Gastrocnemius medialis (tissue), 4 donors: Measurements from ENCODE around the gene KIF13A. TPM values are rescaled to one million over a fixed set of nuclear protein-coding genes. Genes with fewer than 3 reads are reported as not detected.

Experiments used
- ATAC-seq, 2 donors: fragments of 150-250 bp; one replicate each; pipeline ENCODE4 v1.9.1; 2016
- DNase-seq, 2 donors: peaks; one replicate each; pipeline ENCODE4 v3.0.0-alpha.2; 2019
- H3K27ac ChIP-seq, 4 donors: fragments of 200-600 bp; sonication (generic); 1 replicate in 1 of 4; 2 replicates in 3 of 4; pipeline ENCODE4 v1.5.1; 2016 to 2018; ENCODE audit warnings: mild to moderate bottlenecking in 2 of 4, moderate library complexity in 1 of 4
- H3K27me3 ChIP-seq, 3 donors: fragments of 200-600 bp; sonication (generic) in 2 of 3; 1 replicate in 1 of 3; 2 replicates in 2 of 3; pipeline versions ENCODE4 v1.5.1 to v1.6.0; 2016 to 2019; ENCODE audit warnings: mild to moderate bottlenecking in 1 of 3, moderate library complexity in 1 of 3
- H3K36me3 ChIP-seq, 2 donors: fragments of 200-600 bp; sonication (generic) in 1 of 2; one replicate each; pipeline ENCODE4 v1.5.1; 2017 to 2018
- H3K4me1 ChIP-seq, 2 donors: fragments of 200-600 bp; sonication (generic) in 1 of 2; one replicate each; pipeline ENCODE4 v1.5.1; 2016 to 2017; ENCODE audit warnings: mild to moderate bottlenecking in 2 of 2
- H3K4me3 ChIP-seq, 4 donors: fragments of 200-600 bp; sonication (generic) in 3 of 4; 1 replicate in 1 of 4; 2 replicates in 3 of 4; pipeline ENCODE4 v1.5.1; 2016 to 2019; ENCODE audit warnings: mild to moderate bottlenecking in 2 of 4
- H3K9me3 ChIP-seq, 3 donors: fragments of 200-600 bp; sonication (generic) in 2 of 3; 1 replicate in 1 of 3; 2 replicates in 2 of 3; pipeline ENCODE4 v1.5.1; 2016 to 2019
- POLR2A ChIP-seq, 2 donors: fragments of 450-650 bp; IDR thresholded peaks; one replicate each; pipeline ENCODE4 v1.6.1; 2017; ENCODE audit warnings: antibody characterized with exemption in 2 of 2, mild to moderate bottlenecking in 2 of 2, moderate library complexity in 2 of 2
- in situ Hi-C, 4 donors: fragments of 200-750 bp; cut with MboI; loops; one replicate each; pipeline versions ENCODE4 v1.15.0 to v1.8.0; 2017; ENCODE audit warnings: low sequenced_read_pairs in 4 of 4
- intact Hi-C: fragments of 100-400 bp; cut with DNase I; formaldehyde crosslinking; loops from one replicate; pipeline ENCODE4 v1.15.1; 2023; ENCODE audit warnings: low total_unique reads
- total RNA-seq, 4 donors: library from RNA; depleted of rRNA; stranded (reverse); fragments of >200 nt; gene quantifications; one replicate each; pipeline versions ENCODE4 v1.1.0 to v1.2.3, GENCODE V29; 2016
- TF ChIP-seq, protein P1 (sequence below), 5 experiments: fragments of 450-650 bp in 3 of 5; fragments of 200-600 bp in 2 of 5; sonication (generic) in 2 of 5; IDR thresholded peaks in 4 of 5; conservative IDR thresholded peaks in 1 of 5; 1 replicate in 4 of 5; 2 replicates in 1 of 5; pipeline ENCODE4 v1.5.1; 2016 to 2019; ENCODE audit warnings: antibody characterized with exemption in 5 of 5, mild to moderate bottlenecking in 3 of 5, moderate library complexity in 3 of 5

Gene KIF13A
- total RNA-seq, 4 donors from 2014 or later: 47.4 to 72.9 (median 63.8) TPM

DNA sequence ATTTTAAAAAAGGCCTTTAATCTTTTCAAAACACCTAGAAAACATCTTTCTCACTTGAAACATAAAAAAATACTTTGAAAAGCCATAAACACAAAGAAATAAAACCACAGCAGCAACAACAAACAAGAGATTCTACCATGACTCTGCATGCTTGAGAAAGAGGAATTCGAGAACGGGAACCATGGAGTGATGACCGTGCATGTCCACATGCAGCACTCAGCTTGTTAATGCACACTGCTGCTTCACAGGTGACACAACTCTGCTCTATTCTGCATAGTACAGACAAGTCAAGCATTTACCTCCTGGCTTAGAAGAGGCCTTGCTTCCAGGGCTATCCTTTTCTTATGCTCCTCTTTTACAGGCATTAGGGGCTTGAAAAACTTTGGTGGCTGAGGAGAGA is 215.8 kb downstream of the KIF13A start:
- Histone ChIP-seq H3K27me3 (no peaks in the 10 kb centered on the region), H3K9me3 (no peaks in the 10 kb centered on the region), H3K4me1 (no peaks in the 10 kb centered on the region), H3K4me3 (no peak overlapping the region), H3K36me3 (peaks cover 0 to 83% of the 10 kb centered on the region in 2 donors), H3K27ac (no peak overlapping the region)
- in situ Hi-C loops: no loop called here
- intact Hi-C loops: no loop called here
- ATAC-seq (no peak), DNase-seq (no peak)
- TF ChIP-seq POLR2A (IDR thresholded peaks at IDR 0.05): no peak
- TF ChIP-seq, protein P1, sequence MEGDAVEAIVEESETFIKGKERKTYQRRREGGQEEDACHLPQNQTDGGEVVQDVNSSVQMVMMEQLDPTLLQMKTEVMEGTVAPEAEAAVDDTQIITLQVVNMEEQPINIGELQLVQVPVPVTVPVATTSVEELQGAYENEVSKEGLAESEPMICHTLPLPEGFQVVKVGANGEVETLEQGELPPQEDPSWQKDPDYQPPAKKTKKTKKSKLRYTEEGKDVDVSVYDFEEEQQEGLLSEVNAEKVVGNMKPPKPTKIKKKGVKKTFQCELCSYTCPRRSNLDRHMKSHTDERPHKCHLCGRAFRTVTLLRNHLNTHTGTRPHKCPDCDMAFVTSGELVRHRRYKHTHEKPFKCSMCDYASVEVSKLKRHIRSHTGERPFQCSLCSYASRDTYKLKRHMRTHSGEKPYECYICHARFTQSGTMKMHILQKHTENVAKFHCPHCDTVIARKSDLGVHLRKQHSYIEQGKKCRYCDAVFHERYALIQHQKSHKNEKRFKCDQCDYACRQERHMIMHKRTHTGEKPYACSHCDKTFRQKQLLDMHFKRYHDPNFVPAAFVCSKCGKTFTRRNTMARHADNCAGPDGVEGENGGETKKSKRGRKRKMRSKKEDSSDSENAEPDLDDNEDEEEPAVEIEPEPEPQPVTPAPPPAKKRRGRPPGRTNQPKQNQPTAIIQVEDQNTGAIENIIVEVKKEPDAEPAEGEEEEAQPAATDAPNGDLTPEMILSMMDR (IDR thresholded peaks at IDR 0.05 in 4 of 5, conservative IDR thresholded peaks at IDR 0.05 in 1 of 5): no peak

DNA sequence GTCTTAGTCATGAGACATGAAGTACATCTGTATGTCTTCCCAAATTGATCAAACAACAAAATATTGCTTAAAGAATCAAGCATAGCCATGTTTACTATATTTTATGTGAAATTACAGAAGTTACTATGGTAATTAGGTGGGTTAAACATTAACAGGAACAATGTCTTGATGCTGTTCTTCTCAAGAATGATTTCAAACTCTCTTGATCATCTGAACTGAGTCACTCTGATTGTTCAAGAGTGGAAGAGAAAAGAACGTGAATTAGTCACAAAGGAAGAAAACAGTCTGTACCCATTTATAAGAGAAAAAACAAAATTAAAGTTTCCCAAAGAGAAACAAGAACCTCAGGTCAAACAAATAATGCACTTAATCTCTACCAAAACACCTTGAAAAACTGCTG is 218.6 kb downstream of the KIF13A start:
- TF ChIP-seq, protein P1 (IDR thresholded peaks at IDR 0.05 in 4 of 5, conservative IDR thresholded peaks at IDR 0.05 in 1 of 5): no peak
- Histone ChIP-seq H3K27me3 (no peaks in the 10 kb centered on the region), H3K9me3 (no peaks in the 10 kb centered on the region), H3K27ac (no peak overlapping the region), H3K36me3 (peaks cover 0 to 71% of the 10 kb centered on the region in 2 donors), H3K4me3 (no peak overlapping the region), H3K4me1 (no peaks in the 10 kb centered on the region)
- DNase-seq (no peak), ATAC-seq (no peak)
- intact Hi-C loops: no loop called here
- in situ Hi-C loops: no loop called here

DNA sequence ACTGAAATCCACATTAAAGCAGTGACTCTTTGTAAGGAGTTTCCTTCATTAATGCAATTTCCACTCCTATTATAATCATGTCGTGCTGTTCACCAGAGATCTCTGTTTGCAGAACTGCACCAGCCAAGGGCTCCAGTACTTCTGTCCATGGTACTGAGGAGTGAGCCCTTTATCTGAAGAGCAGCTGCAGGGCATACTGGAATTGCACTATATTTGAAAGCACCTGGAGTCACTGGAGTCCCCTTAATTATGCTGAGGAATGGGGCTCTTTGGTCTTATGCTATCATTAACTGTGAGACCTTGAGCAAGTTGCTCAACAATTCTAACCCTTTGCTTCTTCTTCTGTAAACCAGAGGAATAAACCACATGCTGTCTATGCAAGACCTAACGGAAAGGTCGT is 219.0 kb downstream of the KIF13A start:
- peaks cover 0 to 71% of the 10 kb centered on the region in 2 donors for H3K36me3 ChIP-seq
- TF ChIP-seq, protein P1 (IDR thresholded peaks at IDR 0.05 in 4 of 5, conservative IDR thresholded peaks at IDR 0.05 in 1 of 5): no peak
- TF ChIP-seq POLR2A (IDR thresholded peaks at IDR 0.05): no peak
- in situ Hi-C loops (no loop called here), intact Hi-C loops (no loop called here)
- no peak overlapping the region for H3K27ac ChIP-seq
- H3K27me3 ChIP-seq: no peaks in the 10 kb centered on the region
- ATAC-seq (no peak), DNase-seq (no peak)
- H3K4me3 ChIP-seq: no peak overlapping the region
- H3K9me3 ChIP-seq: no peaks in the 10 kb centered on the region
- H3K4me1 ChIP-seq: no peaks in the 10 kb centered on the region

DNA sequence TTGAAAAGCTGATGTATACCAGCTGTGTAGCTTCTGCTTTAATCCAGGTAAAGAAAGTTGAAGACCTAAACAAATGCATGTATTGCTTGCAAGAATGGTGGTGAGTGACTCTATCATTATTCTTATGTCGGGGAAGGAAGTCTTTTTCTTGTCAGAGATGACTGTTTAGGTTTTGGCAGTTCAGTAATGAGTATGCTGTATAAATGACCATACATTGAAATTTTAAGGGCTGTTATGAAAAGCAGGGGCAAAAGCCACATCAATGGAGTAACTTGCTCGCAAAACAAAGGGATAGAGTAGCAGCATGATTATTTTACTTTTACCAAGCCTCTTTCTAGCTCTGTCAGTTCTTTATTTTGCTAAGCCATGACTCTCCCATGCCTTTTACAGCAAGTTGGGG is 224.8 kb downstream of the KIF13A start:
- no peak for ATAC-seq
- no peak overlapping the region for H3K27ac ChIP-seq
- no peaks in the 10 kb centered on the region for H3K9me3 ChIP-seq
- in situ Hi-C loops (no loop called here), intact Hi-C loops (no loop called here)
- no peaks in the 10 kb centered on the region for H3K4me1 ChIP-seq
- DNase-seq: no peak
- no peaks in the 10 kb centered on the region for H3K27me3 ChIP-seq
- TF ChIP-seq POLR2A (IDR thresholded peaks at IDR 0.05): no peak
- TF ChIP-seq, protein P1 (IDR thresholded peaks at IDR 0.05 in 4 of 5, conservative IDR thresholded peaks at IDR 0.05 in 1 of 5): no peak
- peaks cover 0 to 53% of the 10 kb centered on the region in 2 donors for H3K36me3 ChIP-seq
- H3K4me3 ChIP-seq: no peak overlapping the region

DNA sequence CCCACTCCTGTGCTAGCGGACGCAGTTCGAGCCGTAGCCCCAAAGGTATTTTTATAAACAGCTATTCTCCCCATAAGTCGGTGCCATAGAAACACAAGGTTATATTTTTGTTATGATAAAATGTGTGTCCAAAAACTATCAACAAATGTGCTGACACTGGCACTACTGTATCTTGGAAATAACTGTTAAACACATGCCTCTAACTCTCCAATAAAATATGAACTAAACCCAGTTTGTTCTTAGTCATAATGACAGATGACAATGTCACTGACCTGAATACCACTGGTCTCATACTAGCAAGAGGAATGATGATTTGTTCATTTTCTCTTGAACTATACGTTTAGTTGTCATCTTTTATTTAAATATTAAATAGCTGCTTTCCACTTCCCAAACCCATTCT is 229.3 kb downstream of the KIF13A start:
- in situ Hi-C loops: no loop called here
- H3K36me3 ChIP-seq: peaks cover 0 to 29% of the 10 kb centered on the region in 2 donors
- intact Hi-C loops: no loop called here

More for the DNA sequence above, 229.3 kb downstream of the KIF13A start:
- Histone ChIP-seq H3K9me3 (no peaks in the 10 kb centered on the region), H3K27ac (no peak overlapping the region), H3K4me1 (no peaks in the 10 kb centered on the region), H3K4me3 (no peak overlapping the region), H3K27me3 (no peaks in the 10 kb centered on the region)
- ATAC-seq (no peak), DNase-seq (no peak)
- TF ChIP-seq, protein P1 (IDR thresholded peaks at IDR 0.05 in 4 of 5, conservative IDR thresholded peaks at IDR 0.05 in 1 of 5): no peak
- no peak for TF ChIP-seq POLR2A (IDR thresholded peaks at IDR 0.05)
